IPS-NIHi11 (cell line): ENCODE data around the gene TEX44.

Source experiments
- DNase-seq: peaks from one replicate; pipeline ENCODE4 v3.0.0; 2012; ENCODE audit warnings: mixed read lengths, low spot score

TEX44 gene

GRCh38 chr2:231605607-231606091 lies 13.0 kb downstream of the TEX44 start:
- DNase-seq, result no peak

- DNase-seq, result no peak
Measured at GRCh38 chr2:231606941-231607340, 14.3 kb downstream of the TEX44 start.

GRCh38 chr2:231611273-231612108 lies 18.8 kb downstream of the TEX44 start:
- DNase-seq, result peak; percentile 48

- peak; percentile 60 for DNase-seq
Measured at GRCh38 chr2:231612109-231612455, 19.4 kb downstream of the TEX44 start.

- peak; percentile 82 for DNase-seq
Measured at GRCh38 chr2:231612456-231613330, 20.0 kb downstream of the TEX44 start.

- no peak for DNase-seq
Measured at GRCh38 chr2:231613331-231613662, 20.6 kb downstream of the TEX44 start.

- peak; percentile 96 for DNase-seq
Measured at GRCh38 chr2:231613663-231614558, 21.2 kb downstream of the TEX44 start.

- no peak for DNase-seq
Measured at GRCh38 chr2:231614559-231615057, 21.9 kb downstream of the TEX44 start.

- DNase-seq, result no peak
Measured at GRCh38 chr2:231615058-231615671, 22.5 kb downstream of the TEX44 start.

- DNase-seq, result no peak
Measured at GRCh38 chr2:231616296-231616695, 23.6 kb downstream of the TEX44 start.

- DNase-seq, result no peak
Measured at GRCh38 chr2:231617059-231617926, 24.6 kb downstream of the TEX44 start.

GRCh38 chr2:231621051-231621879 lies 28.6 kb downstream of the TEX44 start:
- peak; percentile 47 for DNase-seq

GRCh38 chr2:231622963-231623362 lies 30.3 kb downstream of the TEX44 start:
- DNase-seq, result no peak

- no peak for DNase-seq
Measured at GRCh38 chr2:231626449-231626848, 33.8 kb downstream of the TEX44 start.

GRCh38 chr2:231627384-231628120 lies 34.9 kb downstream of the TEX44 start:
- DNase-seq, result no peak

GRCh38 chr2:231632559-231633142 lies 40.0 kb downstream of the TEX44 start:
- DNase-seq, result no peak

- DNase-seq, result no peak
Measured at GRCh38 chr2:231633241-231633976, 40.7 kb downstream of the TEX44 start.

GRCh38 chr2:231634412-231634811 lies 41.7 kb downstream of the TEX44 start:
- no peak for DNase-seq
